Measurements from ENCODE around the gene FMO3. TPM values are rescaled to one million over a fixed set of nuclear protein-coding genes. Genes with fewer than 3 reads are reported as not detected.

FMO3 gene
- total RNA-seq, result 1.2 TPM
- long read RNA-seq, partial matches to known transcripts, result 1 of 1 reads
- long read RNA-seq, other reads (novel, unspliced or antisense), result 0 of 1 reads

DNA sequence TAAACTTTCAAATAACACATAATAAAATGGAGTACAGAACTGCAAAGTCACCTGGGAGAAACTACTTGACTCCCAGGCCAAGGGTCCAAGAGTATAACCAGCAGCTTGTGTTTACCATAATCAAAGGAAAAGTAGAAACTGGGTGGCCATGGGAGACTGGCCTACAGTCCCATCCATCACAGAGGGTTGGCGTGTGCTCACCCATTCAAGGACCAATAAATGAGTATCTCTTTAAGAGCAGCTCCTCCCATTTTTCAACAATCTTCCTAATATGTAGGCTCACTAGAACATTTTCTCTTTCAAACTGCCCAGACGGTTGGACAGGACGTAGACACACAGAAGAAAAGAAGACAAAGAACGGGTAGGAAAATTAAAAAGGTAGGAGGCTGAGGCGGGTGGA is at the start of gene FMO3:
TSS of gene FMO3 (plus strand) at position 302 of the 400 bp plus-strand sequence. CDS start 1,754 bp downstream, outside the sequence.
- intact Hi-C loops (cut with DNase I), result no loop called here
- DNase-seq (ENCODE audit: low spot score), result no peak

DNA sequence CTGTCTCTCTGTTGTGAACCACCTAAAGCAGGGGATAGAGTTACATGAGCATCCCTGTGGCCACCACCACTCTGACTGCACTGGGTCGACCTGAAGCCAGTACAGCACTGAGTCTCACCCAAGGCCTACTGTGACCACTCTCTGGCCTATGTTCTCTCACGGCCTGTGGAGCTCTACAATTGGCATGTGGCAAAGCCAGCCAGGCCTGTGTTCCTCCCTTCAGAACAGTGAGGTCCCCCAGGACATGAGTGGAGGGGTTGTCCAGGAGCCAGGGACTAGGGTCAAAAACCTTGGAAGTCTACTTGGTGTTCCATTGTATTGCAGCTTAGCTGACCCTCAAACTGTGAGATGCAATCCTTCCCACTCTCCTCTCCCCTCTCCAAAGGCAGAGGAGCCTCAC is 42.7 kb upstream of the FMO3 start:
- intact Hi-C loops (cut with DNase I), result no loop called here
- DNase-seq (ENCODE audit: low spot score), result no peak

- intact Hi-C loops (cut with DNase I), result no loop called here
- no peak for DNase-seq (ENCODE audit: low spot score)
Observed at GRCh38 chr1:171052977-171053376, 37.7 kb upstream of the FMO3 start.

- no peak for DNase-seq (ENCODE audit: low spot score)
- intact Hi-C loops (cut with DNase I), result no loop called here
Observed at GRCh38 chr1:171055966-171056643, 34.6 kb upstream of the FMO3 start.

DNA sequence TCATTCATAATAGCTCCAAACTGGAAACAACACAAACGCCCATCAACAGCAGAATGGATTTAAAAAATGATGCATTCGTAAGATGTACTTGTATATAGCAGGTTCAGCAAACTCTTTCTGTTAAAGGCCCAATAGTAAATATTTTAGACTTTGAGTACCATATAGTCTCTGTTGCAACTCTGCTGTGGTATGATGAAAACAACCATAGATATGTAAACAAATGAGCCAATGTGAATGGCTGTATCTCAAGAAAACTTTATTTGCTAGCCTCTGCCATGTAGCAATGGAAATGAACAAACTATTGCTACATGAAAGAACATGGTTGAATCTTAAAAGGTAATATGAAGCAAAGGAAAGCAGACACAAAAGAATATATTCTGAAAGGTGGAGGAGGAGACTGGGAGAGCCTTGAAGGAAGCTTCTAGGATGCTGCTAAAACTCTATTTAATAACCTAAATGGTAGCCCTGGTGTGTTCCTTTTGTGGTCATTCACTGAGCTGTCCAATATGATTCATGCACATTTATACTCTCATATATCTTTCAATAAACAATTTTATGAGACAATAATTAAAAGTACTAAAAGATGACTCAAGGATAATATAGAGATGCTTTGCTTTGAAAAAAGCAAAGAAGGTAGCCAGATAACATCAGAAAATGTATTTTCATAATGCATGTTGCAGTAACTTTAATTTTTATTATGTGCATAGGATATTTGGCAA is 29.1 kb upstream of the FMO3 start:
- intact Hi-C loops (cut with DNase I), result no loop called here
- DNase-seq (ENCODE audit: low spot score), result no peak

DNA sequence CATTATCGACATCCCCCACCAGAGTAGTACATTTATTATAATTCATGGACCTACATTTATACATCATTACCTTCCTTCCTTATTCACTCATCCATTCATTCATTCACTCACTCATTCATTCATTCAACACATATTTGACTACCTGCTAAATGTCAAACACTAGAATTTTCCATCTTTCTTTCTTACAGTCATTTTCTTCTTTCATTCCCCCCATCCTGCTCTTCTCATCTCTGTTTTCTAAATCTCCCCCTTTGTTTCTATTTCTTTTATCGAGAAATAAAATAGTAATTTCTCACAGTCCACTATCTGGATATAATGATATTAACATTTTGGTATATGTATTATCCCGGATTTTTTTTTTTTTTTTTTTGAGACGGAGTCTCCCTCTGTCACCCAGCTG is 27.8 kb upstream of the FMO3 start:
- intact Hi-C loops (cut with DNase I), result no loop called here
- DNase-seq (ENCODE audit: low spot score), result no peak

DNA sequence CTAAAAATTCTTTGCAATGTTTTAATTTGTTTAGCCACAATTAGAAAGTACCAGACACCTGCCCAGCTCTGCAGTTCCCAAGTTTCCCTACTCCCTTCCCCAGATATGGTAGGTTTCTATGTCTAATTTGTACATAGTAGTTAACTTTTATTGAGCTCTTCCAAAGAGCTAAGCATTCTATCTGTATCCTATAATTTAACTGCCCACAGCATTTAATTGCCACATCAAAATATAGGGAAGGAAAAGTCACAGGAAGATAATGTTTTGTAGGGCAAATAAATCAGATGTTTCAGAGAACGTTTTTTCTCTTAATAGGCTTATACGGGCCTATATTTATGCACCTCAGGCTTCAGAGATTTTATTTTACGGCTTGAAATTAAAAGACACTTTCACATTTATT is 15.7 kb upstream of the FMO3 start:
- DNase-seq (ENCODE audit: low spot score), result no peak
- intact Hi-C loops (cut with DNase I), result no loop called here

DNA sequence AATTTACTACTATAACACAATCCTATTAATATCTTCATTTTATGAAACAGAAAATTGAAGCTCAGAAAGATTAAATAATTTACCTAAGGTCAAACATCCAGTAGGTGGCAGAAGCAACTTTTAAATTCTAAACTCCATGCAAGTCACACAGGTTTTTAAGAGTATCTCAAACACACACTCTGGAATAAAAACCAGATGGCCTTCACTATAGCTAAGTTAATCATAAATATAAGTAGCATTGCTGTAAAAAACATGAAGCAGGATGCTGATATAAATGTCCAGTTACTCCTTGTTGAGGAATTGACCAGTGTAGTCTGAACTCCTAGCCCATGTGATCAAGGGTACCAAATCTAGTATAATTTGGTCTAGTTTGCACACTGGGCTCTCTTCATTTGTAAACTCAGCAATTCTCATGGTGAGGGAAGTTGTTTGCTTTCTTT is 9.4 kb upstream of the FMO3 start:
- intact Hi-C loops (cut with DNase I), result loop anchor here (5.0 kb wide), 2 partner anchors 61 to 231 kb away; partner anchors contain the start of gene FMO4
- DNase-seq (ENCODE audit: low spot score), result no peak

DNA sequence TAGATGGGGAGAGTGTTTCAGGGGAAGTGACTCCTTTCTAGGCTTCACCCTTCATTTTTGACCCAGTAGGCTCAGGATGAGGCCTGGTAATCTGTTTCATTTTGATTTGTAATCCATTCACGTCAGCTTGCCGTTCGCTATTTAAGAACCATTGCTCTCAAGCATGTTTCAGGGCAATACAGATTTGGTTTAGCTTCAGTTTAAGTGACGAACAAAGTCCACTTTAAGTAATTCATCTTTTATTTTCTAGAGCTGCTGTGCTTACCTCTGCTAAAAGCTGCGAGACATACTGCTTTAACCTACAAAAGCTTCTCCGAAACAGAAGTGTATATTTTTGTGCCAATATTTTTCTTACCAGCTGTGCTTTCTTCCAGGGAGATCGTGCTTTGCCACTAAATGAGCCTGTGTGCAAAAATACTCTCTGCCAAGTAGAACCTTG is 8.9 kb upstream of the FMO3 start:
- intact Hi-C loops (cut with DNase I), result loop anchor here (1.0 to 5.0 kb wide), 3 partner anchors 61 to 231 kb away; partner anchors contain the start of gene FMO4
- DNase-seq (ENCODE audit: low spot score), result no peak

DNA sequence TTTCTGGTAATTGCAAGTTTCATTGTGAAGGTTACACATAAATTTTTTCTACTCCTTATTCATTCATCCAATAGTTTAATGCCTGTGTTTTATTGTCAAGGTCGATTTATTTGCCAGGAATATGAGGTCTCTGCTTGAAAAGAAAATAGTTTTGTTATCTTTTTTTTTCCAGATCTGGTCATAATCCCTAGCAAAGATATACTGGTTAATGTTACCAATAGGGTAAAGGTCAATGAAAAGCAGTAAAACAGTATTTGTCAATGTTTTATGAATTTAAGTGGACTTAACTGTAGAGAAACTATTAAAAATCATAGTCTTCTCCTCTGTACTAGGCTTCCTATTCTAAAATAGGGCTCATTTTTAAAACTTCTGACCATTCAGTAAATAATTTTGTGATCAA is 8.1 kb upstream of the FMO3 start:
- no peak for DNase-seq (ENCODE audit: low spot score)
- intact Hi-C loops (cut with DNase I), result loop anchor here (1.0 to 5.0 kb wide), 3 partner anchors 60 to 230 kb away; partner anchors contain the start of gene FMO4

DNA sequence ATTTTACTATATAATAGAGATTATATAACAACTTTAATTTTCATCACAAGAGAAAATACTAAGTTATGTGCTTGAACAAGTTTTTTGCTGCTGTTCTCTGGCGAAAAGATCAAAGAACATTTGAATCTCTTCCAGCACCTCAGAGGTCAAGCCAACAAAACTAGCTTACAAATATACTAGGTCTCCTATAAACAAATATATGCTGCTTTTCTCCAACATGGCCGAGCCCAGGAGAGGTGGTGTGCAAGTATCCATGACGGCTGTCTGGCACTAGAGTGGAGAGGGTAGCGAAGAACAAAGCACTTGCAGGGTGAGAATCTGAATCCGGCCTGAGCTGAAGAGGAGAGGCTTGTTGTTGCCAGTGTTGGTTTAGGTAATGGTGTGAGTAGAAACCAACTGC is 7.5 kb upstream of the FMO3 start:
- no peak for DNase-seq (ENCODE audit: low spot score)
- intact Hi-C loops (cut with DNase I), result loop anchor here (5.0 kb wide), 2 partner anchors 59 to 229 kb away; partner anchors contain the start of gene FMO4

DNA sequence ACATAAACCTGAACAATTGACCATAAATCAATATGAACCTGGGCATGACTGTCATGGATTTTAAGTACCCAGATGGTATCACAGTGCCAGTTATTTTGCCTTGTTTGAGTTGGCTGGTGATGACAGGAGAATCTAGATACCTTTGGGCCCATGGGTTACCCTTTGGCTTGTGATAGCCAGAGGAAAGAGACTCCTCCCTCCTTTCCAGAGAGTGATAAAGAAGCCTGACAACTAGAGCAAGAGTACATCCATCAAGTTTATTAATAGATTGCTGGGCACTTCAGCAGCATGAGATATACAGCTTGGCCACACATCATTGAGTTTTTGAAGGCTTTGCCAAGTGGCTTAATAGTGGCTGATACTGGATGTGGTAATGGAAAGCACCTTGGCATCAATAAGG is 6.6 kb upstream of the FMO3 start:
- intact Hi-C loops (cut with DNase I), result loop anchor here (2.0 to 5.0 kb wide), 3 partner anchors 58 to 228 kb away; partner anchors contain the start of gene FMO4
- no peak for DNase-seq (ENCODE audit: low spot score)

GRCh38 chr1:171084870-171085269 is 5.8 kb upstream of the FMO3 start:
- intact Hi-C loops (cut with DNase I), result loop anchor here (2.0 to 5.0 kb wide), 3 partner anchors 57 to 227 kb away; partner anchors contain the start of gene FMO4
- DNase-seq (ENCODE audit: low spot score), result no peak

GRCh38 chr1:171087896-171088295 is 2.8 kb upstream of the FMO3 start:
- no peak for DNase-seq (ENCODE audit: low spot score)
- intact Hi-C loops (cut with DNase I), result no loop called here

DNA sequence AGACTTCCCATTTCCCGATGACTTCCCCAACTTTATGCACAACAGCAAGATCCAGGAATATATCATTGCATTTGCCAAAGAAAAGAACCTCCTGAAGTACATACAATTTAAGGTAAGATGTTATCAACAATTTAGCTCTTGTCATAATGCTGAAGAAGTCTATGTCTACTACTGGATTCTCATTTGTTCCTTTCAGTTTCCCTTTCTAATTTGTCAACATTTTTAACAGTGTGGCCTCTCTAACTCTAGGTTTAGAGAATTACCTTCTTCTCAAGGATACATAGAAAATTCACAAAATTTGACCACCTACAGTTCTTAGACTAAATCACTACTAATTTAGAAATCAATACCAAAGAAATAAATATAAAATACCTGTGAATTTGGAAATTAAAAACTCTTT is 13.2 kb downstream of the FMO3 start:
- no peak for DNase-seq (ENCODE audit: low spot score)
- intact Hi-C loops (cut with DNase I), result no loop called here

DNA sequence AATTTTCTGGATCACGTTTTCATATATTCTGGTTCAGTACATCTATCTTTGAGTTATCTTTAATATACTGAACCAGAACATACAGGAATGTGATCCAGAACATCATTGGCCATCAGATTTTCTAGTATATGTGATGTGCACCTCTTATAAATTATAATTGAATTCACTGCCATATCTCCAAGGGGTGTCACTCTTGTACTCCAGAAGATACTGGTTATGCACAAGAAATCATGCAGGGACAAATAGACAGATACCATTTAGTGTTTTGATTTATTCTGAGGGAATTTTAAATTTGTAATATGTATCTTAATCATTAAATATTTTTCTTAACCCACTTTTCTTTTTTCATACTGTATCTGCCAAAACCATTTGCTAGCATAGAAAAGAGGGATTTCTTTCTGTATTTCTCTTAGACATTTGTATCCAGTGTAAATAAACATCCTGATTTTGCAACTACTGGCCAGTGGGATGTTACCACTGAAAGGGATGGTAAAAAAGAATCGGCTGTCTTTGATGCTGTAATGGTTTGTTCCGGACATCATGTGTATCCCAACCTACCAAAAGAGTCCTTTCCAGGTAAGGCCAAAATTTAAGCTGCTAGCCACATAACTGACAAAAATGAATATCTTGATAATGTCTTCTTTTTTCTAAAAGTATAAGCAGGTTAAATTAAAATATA is 16.7 kb downstream of the FMO3 start:
- intact Hi-C loops (cut with DNase I), result no loop called here

GRCh38 chr1:171107969-171108368 is 17.3 kb downstream of the FMO3 start:
- intact Hi-C loops (cut with DNase I), result no loop called here
- DNase-seq (ENCODE audit: low spot score), result no peak

More for the DNA sequence above, 16.7 kb downstream of the FMO3 start:
- DNase-seq (ENCODE audit: low spot score), result no peak

DNA sequence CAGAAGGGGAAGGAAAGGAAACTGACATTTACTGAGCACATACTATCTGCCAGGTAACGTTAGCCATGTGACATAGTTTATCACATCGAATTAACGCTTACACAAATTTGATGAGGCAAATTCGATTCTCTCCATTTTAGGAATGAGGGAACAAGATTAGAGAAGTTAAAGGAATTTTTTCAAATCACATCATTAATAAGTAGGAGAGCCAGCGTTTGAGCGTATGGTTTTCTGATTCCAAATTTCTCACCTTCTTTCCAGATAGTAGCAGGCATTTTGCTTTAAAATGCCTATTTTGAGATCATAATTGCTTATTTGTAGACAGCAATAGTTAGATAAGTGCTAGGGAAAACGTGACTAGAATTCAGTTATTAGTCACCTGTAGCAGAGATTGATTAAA is 19.3 kb downstream of the FMO3 start:
- intact Hi-C loops (cut with DNase I), result loop anchor here (2.0 kb wide), 1 partner anchor 31 kb away; no protein-coding TSS in a partner anchor
- DNase-seq (ENCODE audit: low spot score), result no peak

- DNase-seq (ENCODE audit: low spot score), result no peak
- intact Hi-C loops (cut with DNase I), result loop anchor here (2.0 kb wide), 1 partner anchor 30 kb away; no protein-coding TSS in a partner anchor
Observed at GRCh38 chr1:171110621-171111326, 20.1 kb downstream of the FMO3 start.

Data from cardiac septum (tissue), 1 donor.